ENCODE results near the gene NEIL3. TPM values are rescaled to one million over a fixed set of nuclear protein-coding genes. Genes with fewer than 3 reads are reported as not detected.

Gene NEIL3
- total RNA-seq, 6 donors from 2014 or later: 0.39 to 1.0 (median 0.61) TPM; not detected in 2

DNA sequence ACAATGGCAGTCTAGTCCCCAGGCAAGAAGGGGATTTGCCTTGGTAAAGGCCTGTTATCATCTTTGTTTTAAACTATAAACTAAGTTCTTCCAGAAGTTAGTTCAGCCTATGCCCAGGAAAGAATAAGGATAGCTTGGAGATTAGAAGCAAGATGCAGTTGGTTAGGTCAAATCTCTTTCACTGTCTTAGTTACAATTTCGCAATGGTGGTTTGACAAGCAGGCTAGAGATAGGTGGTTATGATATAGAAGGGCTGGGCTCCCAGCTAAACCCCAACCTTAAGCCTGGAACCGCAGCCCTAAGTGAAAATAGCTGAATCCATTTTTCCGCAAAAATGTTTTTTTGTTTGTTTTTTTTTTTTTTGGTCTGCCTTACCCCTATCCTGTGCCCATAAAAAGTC is 41.8 kb upstream of the NEIL3 start:
- ATAC-seq (ENCODE audit: low FRiP score in 2 of 2): no peak
- H3K36me3 ChIP-seq: no peaks in the 10 kb centered on the region
- no peak overlapping the region for H3K27ac ChIP-seq
- no peaks in the 10 kb centered on the region for H3K27me3 ChIP-seq
- H3K4me1 ChIP-seq: no peaks in the 10 kb centered on the region
- no peaks in the 10 kb centered on the region for H3K9me3 ChIP-seq
- 63 to 95% methylated on average over 3 of the region's 3 CpGs for WGBS, 2 donors
- H3K4me3 ChIP-seq: no peak overlapping the region
- DNase-seq: no peak
- TF ChIP-seq POLR2AphosphoS5 (IDR thresholded peaks at IDR 0.05) (no peak), POLR2A (IDR thresholded peaks at IDR 0.05) (no peak), EP300 (IDR thresholded peaks at IDR 0.05) (no peak)
- TF ChIP-seq, protein P1, sequence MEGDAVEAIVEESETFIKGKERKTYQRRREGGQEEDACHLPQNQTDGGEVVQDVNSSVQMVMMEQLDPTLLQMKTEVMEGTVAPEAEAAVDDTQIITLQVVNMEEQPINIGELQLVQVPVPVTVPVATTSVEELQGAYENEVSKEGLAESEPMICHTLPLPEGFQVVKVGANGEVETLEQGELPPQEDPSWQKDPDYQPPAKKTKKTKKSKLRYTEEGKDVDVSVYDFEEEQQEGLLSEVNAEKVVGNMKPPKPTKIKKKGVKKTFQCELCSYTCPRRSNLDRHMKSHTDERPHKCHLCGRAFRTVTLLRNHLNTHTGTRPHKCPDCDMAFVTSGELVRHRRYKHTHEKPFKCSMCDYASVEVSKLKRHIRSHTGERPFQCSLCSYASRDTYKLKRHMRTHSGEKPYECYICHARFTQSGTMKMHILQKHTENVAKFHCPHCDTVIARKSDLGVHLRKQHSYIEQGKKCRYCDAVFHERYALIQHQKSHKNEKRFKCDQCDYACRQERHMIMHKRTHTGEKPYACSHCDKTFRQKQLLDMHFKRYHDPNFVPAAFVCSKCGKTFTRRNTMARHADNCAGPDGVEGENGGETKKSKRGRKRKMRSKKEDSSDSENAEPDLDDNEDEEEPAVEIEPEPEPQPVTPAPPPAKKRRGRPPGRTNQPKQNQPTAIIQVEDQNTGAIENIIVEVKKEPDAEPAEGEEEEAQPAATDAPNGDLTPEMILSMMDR (IDR thresholded peaks at IDR 0.05): no peak

- Histone ChIP-seq H3K4me1 (no peaks in the 10 kb centered on the region), H3K27ac (no peak overlapping the region), H3K36me3 (no peaks in the 10 kb centered on the region), H3K9me3 (no peaks in the 10 kb centered on the region), H3K4me3 (no peak overlapping the region), H3K27me3 (no peaks in the 10 kb centered on the region)
- no peak for ATAC-seq (ENCODE audit: low FRiP score in 2 of 2)
- no peak for DNase-seq
- no peak for TF ChIP-seq POLR2A (IDR thresholded peaks at IDR 0.05)
- TF ChIP-seq EP300 (IDR thresholded peaks at IDR 0.05): no peak
- TF ChIP-seq, protein P1 (IDR thresholded peaks at IDR 0.05): no peak
- no peak for TF ChIP-seq POLR2AphosphoS5 (IDR thresholded peaks at IDR 0.05)
- 66 to 86% methylated on average over 1 of the region's 1 CpG for WGBS, 2 donors
Measured at GRCh38 chr4:177271091-177271490, 38.6 kb upstream of the NEIL3 start.

DNA sequence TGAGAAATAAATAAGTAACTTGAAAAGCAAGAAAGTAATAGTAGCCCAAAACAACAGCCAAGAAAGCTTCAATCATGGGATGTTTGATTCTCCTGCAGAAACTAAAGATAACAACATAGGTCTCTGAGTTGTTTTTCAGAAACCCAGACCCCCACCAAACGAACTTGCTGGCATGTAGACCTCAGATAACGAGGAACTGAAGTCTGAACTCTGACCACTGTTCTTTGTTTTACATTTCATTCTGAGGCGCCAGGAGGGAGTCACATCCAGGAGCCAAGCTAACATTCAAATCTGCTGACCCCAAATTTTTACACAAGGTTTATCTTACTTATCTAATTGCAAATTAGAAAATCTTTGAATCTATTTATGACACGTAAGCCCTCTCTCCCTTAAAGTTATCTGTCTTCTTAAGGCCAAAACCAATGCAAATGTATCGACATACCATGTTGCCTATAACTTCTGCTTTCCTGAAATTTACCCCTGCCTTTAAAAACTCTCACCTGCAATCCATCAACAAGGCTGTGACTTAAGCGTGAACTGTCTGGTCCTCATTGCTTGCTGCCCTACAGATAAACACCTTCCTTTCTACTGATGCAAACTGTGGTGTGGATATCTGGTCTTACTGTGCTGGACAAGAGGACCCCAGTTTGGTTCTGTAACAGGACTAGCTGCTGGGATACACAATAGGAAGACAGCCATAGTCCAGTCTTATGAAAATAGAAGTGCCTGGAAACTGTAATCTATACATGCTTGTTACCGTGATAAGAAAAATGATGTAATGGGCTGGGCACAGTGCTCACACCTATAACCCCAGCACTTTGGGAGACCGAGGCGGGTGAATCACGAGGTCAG is 37.5 kb upstream of the NEIL3 start:
- no peak for ATAC-seq (ENCODE audit: low FRiP score in 2 of 2)
- WGBS, 2 donors: 79 to 82% methylated on average over 10 of the region's 10 CpGs
- TF ChIP-seq POLR2A (IDR thresholded peaks at IDR 0.05) (no peak), EP300 (IDR thresholded peaks at IDR 0.05) (no peak), POLR2AphosphoS5 (IDR thresholded peaks at IDR 0.05) (no peak)
- TF ChIP-seq, protein P1 (IDR thresholded peaks at IDR 0.05): no peak

GRCh38 chr4:177275999-177276398 is 33.7 kb upstream of the NEIL3 start:
- no peak overlapping the region for H3K27ac ChIP-seq
- no peaks in the 10 kb centered on the region for H3K36me3 ChIP-seq
- TF ChIP-seq POLR2AphosphoS5 (IDR thresholded peaks at IDR 0.05) (no peak), EP300 (IDR thresholded peaks at IDR 0.05) (no peak), POLR2A (IDR thresholded peaks at IDR 0.05) (no peak)
- TF ChIP-seq, protein P1 (IDR thresholded peaks at IDR 0.05): no peak
- no peaks in the 10 kb centered on the region for H3K4me1 ChIP-seq
- H3K9me3 ChIP-seq: no peaks in the 10 kb centered on the region
- DNase-seq (no peak), ATAC-seq (ENCODE audit: low FRiP score in 2 of 2) (no peak)
- WGBS, 2 donors: 61 to 63% methylated on average over 4 of the region's 4 CpGs
- H3K4me3 ChIP-seq: no peak overlapping the region
- no peaks in the 10 kb centered on the region for H3K27me3 ChIP-seq

More for the DNA sequence above, 37.5 kb upstream of the NEIL3 start:
- H3K4me1 ChIP-seq: no peaks in the 10 kb centered on the region
- H3K27me3 ChIP-seq: no peaks in the 10 kb centered on the region
- H3K9me3 ChIP-seq: no peaks in the 10 kb centered on the region
- H3K4me3 ChIP-seq: no peak overlapping the region
- H3K36me3 ChIP-seq: no peaks in the 10 kb centered on the region
- DNase-seq: no peak
- H3K27ac ChIP-seq: no peak overlapping the region
